DND-41 (cell line): ENCODE data around the gene PRKAR2B.

ENCODE experiments used
- EZH2 ChIP-seq: IDR thresholded peaks from 3 replicates; pipeline ENCODE4 v1.6.1; 2012; ENCODE audit warnings: borderline replicate concordance, low read depth, mild to moderate bottlenecking, moderate library complexity, low read length, inconsistent platforms; ENCODE audit not compliant: severe bottlenecking
- TF ChIP-seq, protein P1 (sequence below): IDR thresholded peaks from 2 replicates; pipeline ENCODE4 v1.5.1; 2012; ENCODE audit warnings: borderline replicate concordance, low read length, moderate library complexity, mild to moderate bottlenecking; ENCODE audit not compliant: poor library complexity, severe bottlenecking; ENCODE audit errors: extremely low read depth

DNA sequence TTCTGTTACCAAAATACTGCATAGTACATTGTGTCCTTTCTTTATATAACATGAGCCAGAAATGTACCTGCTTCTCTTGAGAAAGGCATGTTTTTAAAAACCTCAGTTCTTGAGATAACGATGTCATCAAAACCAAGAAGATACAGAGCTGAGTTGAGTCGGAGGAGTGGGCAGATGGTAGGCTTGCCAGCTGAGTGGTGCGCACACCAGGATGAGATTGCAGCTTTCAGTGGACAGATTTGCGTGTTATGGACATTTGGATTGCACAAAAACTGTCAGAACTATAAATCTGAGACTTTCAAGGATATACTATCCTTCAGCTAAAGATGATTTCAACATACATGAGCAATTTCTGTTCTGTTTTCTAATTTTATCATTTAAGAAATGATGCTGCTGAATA lies 25.0 kb downstream of the PRKAR2B start:
- TF ChIP-seq, protein P1, sequence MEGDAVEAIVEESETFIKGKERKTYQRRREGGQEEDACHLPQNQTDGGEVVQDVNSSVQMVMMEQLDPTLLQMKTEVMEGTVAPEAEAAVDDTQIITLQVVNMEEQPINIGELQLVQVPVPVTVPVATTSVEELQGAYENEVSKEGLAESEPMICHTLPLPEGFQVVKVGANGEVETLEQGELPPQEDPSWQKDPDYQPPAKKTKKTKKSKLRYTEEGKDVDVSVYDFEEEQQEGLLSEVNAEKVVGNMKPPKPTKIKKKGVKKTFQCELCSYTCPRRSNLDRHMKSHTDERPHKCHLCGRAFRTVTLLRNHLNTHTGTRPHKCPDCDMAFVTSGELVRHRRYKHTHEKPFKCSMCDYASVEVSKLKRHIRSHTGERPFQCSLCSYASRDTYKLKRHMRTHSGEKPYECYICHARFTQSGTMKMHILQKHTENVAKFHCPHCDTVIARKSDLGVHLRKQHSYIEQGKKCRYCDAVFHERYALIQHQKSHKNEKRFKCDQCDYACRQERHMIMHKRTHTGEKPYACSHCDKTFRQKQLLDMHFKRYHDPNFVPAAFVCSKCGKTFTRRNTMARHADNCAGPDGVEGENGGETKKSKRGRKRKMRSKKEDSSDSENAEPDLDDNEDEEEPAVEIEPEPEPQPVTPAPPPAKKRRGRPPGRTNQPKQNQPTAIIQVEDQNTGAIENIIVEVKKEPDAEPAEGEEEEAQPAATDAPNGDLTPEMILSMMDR = no peak
- no peak for TF ChIP-seq EZH2
